Adrenal gland (tissue), 5 donors: ENCODE data around the gene COL5A1.

ENCODE experiments used
- POLR2A ChIP-seq, 2 donors: fragments of 450-650 bp; IDR thresholded peaks; one replicate each; pipeline ENCODE4 v1.6.1; 2017; ENCODE audit warnings: antibody characterized with exemption in 2 of 2, mild to moderate bottlenecking in 2 of 2, moderate library complexity in 1 of 2
- TF ChIP-seq, protein P1 (sequence below), 6 experiments: fragments of 450-650 bp in 4 of 6; fragments of 200-600 bp in 2 of 6; sonication (generic) in 1 of 6; IDR thresholded peaks; 1 replicate in 5 of 6; 2 replicates in 1 of 6; pipeline versions ENCODE4 v1.5.1 to v1.8.0; 2016 to 2021; ENCODE audit warnings: antibody characterized with exemption in 6 of 6, mild to moderate bottlenecking in 2 of 6, moderate library complexity in 1 of 6
- donor health status: DM: no; HTN: no; CAD: no.

DNA sequence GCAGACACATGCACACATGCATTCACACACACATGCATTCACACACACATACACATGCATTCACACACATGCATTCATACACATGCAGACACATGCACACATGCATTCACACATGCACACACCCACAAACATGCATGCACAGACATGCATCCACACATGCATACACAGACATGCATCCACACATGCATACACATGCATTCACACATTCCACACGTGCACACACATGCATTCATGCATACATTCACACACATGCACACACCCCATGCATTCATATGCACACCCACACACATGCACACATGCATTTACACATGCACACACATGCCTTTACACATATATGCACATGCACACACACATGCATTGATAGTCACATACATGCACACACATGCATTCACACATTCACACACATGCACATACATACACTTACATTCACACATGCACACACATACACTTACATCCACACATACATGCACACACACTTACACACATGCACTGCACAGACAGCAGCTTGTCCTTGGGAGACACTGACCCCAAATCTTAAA, 106.4 kb downstream of the COL5A1 start:
- TF ChIP-seq POLR2A (IDR thresholded peaks at IDR 0.05): no peak
- TF ChIP-seq, protein P1, sequence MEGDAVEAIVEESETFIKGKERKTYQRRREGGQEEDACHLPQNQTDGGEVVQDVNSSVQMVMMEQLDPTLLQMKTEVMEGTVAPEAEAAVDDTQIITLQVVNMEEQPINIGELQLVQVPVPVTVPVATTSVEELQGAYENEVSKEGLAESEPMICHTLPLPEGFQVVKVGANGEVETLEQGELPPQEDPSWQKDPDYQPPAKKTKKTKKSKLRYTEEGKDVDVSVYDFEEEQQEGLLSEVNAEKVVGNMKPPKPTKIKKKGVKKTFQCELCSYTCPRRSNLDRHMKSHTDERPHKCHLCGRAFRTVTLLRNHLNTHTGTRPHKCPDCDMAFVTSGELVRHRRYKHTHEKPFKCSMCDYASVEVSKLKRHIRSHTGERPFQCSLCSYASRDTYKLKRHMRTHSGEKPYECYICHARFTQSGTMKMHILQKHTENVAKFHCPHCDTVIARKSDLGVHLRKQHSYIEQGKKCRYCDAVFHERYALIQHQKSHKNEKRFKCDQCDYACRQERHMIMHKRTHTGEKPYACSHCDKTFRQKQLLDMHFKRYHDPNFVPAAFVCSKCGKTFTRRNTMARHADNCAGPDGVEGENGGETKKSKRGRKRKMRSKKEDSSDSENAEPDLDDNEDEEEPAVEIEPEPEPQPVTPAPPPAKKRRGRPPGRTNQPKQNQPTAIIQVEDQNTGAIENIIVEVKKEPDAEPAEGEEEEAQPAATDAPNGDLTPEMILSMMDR (IDR thresholded peaks at IDR 0.05): no peak
